Mesenteric fat pad (tissue), 1 donor: ENCODE measurements around the gene SOX21. TPM values are rescaled to one million over a fixed set of nuclear protein-coding genes. Genes with fewer than 3 reads are reported as not detected.
"Not testable (repeated sequence)": the region's sequence is repeated elsewhere in the genome, so short reads cannot be mapped to it uniquely, and the experiment has no call there.

Experiments
- DNase-seq: peaks from one replicate; pipeline ENCODE4 v3.0.0-alpha.2; 2020; ENCODE audit warnings: low spot score
- long read RNA-seq: library from polyadenylated mRNA; unstranded; transcript quantifications from one replicate; pipeline ENCODE4 v2.0.0, GENCODE V29; 2020
- total RNA-seq: library from RNA; stranded (reverse); fragmentation: NEBNext Ultra II Directional; extraction: Animal tissue kit (Norgen Biotek cat#: 25700); gene quantifications from one replicate; pipeline ENCODE4 v1.2.1, GENCODE V29; 2021
- donor health status: DM: yes; HTN: yes; CAD: no.

Gene SOX21
- total RNA-seq = not detected
- long read RNA-seq = 0 reads

DNA sequence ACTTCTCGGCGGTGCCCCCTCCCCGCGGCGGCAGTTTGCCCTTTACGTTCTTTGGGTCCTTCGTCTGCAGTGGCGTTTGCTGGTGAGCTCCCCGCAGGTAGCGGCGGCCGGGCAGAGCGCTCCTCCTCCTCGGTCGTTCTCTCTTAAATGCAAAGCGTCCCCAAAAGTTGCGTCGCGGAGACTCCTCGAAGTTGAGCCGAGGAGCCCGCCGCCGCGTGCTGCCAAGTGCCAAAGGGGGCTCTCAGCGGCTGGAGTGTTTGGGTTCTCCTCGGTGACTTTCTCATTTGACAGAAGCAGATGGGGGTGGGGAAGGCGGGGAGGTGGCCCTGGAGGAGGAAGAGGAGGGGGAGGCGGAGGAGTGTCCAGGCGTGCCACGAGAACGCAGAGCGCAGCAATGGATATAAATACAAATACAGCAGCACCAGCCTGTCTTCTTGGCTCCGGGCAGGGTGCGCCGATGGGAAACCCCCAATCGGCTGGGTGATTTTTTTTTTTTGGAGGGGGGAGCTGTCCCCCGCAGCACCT is at the start of gene SOX21:
Gene SOX21, minus strand, starts transcription at position 259 of the 525 bp plus-strand sequence. CDS start 496 bp downstream, outside the sequence.
- DNase-seq = no peak

DNA sequence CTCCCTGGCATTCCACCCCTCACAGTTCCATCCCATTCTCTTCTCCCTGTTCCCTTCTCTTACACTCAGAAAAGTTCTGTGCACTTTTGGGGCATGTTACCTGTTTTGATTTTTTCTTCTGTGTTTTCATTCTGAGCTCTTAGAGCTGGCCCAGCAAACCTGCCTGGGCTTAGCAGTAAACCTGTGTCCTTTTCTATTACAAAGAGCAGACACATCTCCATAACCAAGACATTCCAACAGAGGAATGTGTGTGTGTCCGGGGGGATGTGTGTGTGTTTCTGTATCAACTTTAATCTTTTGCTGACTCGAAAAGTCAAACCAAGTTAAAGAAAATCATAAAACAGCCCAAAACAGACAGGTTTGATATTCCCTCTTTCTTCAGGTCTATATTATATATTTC is 49.1 kb upstream of the SOX21 start:
- DNase-seq = no peak

DNA sequence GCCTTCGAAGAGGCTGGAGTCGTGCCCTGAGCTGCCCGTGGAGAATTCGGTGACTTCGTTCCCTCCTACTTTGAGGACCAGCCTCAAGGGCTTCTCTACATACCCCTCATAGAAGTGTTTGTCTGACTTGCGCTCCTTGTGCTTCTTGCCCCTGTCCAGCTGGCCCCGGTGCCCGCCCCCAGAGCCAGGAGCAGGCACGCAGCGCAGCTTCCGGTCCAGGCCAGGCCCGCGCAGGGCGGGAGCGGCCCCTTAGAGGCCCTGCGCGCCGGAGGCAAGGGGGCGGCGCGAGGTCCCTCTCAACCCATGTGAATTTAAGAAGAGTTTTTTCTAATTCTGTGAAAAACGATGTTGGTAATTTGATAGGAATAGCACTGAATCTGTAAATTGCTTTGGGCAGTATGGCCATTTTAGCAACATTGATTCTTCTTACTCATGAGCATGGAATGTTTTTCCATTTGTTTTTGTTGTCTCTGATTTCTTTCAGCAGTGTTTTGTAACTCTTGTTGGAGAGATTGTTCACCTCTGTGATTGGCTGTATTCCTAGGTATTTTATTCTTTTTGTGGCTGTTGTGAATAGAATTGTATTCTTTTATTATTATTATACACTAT is 46.9 kb upstream of the SOX21 start:
- no peak for DNase-seq

DNA sequence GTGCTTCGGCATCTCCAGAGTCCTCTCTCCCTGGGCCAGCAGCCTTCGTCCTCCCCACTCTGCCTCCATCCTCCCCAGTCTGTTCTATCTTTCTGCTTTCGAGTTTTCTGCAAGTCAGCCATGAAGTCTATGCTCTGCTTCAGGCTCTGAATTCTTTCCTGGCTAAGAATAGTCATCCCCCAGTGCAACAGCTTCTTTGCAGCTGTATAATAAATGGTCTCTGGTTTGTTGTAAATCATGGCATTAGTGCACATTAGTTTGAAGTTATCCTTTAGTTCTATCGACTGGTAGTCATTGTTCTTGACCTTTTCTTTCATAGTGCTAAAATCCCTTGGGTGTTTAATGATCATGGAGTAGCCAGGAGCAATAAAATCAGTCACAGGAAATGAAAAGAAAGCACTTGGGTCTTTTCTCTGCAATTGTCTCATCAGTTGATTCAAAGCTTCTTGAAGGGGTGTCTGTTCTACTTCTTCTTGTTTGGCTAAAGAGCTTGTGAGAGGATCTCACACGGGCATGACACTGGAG is 46.2 kb upstream of the SOX21 start:
- DNase-seq = no peak

DNA sequence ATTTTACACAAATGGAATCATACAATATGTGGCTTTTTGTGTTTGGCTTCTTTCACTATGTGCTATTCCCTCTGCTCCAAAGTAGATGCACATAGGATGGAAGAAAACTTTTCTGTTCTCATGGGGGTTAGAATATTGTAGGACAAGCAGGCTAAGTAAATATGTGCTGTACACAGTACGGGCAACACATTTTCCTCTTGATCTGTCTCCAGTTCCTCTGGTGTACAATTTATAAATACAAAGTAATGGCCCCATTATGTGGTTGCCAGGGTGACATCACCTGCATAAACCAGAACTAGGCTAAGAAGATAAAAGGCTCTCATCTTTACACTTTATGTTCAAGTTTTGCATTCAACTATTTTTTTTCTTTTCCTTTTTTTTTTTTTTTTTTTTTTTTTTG is 41.0 kb upstream of the SOX21 start:
- DNase-seq = no peak

DNA sequence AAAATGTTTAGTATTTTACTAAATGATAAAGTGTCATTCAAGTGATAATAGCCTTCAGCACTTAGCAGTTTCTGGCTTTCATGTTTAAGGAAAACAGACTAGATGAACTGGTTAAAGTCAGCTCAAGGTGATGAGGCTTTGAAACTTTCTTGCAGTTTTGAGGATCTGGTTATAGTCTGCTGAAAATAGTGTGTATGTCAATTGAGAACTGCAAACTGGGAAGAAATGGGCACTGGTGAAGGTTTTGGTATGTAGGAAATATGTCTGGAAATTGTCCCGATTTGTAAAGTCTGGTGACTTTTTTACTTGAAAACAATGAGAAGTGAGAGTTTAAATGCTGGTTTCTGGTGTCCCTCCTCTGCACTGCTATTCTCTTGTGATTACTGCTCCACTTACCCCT is 36.8 kb upstream of the SOX21 start:
- no peak for DNase-seq

DNA sequence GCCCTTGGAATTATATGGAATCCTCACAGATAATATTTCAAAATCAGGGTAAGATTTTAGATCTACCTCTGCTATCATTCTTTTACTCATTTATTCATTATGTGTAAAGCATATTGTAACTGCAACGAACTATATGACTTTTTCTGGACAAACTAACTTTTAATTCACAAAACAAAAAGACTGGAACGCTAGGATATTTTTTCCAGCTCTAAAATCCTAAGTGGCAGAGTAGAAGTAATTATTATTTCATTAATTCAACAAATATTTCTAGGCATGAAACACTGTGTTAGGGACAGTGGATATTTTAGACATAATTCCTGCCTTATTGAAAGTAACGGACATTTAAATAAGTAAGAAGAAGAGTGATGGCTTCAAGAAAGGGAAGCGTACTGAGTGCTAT is 26.9 kb upstream of the SOX21 start:
- DNase-seq = no peak

DNA sequence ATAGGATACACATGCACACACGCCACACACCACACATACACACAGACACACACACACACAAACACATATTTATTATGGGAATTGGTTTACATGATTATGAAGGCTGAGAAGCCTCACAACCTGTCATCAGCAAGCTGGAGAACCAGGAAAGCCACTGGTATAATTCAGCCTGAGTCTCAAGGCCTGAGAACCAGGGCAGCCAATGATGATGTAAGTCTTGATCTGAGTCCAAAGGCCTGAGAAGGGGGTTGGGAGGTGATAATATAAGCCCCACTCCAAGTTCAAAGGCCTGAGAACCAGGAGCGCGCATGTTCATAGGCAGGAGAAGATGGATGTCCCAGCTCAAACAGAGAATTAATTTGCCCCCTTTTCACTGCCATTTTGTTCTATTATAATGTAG is 18.7 kb upstream of the SOX21 start:
- DNase-seq = no peak

DNA sequence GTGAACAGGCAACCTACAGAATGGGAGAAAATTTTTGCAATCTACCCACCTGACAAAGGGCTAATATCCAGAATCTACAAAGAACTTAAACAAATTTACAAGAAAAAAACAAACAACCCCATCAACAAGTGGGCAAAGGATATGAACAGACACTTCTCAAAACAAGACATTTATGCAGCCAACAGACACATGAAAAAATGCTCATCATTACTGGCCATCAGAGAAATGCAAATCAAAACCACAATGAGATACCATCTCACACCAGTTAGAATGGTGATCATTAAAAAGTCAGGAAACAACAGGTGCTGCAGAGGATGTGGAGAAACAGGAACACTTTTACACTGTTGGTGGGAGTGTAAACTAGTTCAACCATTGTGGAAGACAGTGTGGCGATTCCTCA is 17.6 kb upstream of the SOX21 start:
- DNase-seq = not testable (repeated sequence)

DNA sequence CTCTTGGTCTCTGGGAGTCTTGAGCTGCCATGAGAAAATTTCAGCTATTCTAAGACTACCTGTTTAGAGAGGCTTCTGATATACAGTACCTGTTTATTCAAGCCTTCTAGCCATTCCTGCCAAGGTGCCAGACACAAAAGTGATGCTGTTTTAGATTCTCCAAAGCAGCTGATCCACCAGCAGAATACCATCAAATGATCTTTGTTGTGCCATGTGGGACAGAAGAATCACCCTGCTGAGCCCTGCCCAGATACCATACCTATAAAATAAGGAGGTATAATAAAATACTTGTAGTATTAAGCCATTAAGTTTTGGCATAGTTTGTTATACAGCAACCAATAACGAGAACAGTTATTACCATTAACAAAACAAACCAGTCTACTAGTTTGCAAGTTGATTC is 14.1 kb upstream of the SOX21 start:
- no peak for DNase-seq

DNA sequence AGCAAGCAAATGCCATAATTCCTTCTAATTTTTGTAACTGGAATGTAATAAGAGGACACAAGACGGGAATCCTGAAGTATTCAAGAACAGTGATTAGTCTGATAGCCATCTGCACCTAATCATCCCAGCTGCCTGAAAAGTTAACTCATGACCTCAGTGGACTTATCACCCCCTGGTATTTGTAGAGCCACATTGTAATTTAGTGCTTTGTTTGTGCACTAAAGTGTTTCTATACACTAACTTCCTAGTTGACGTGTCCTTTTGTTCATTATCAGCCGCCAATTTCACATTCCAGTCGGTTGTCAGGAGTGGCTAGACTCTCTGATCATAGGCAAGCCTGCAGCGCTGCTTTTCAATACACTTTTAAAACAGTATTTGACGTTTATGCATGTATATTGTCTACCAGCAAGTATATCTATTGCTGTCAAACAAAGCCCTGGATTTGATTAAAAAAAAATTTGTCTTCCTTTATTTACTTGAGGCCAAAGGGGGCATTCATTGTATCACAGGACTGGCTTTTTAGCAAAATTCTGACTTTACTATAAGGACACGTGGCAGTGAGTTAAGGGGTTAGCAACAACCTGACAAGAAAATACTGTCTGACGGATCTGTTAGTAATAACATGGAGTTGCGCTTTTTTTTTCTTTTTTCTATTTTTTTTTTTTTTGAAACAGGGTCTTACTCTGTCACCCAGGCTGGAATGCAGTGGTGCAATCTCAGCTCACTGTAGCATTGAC is 10.4 kb upstream of the SOX21 start:
- no peak for DNase-seq

DNA sequence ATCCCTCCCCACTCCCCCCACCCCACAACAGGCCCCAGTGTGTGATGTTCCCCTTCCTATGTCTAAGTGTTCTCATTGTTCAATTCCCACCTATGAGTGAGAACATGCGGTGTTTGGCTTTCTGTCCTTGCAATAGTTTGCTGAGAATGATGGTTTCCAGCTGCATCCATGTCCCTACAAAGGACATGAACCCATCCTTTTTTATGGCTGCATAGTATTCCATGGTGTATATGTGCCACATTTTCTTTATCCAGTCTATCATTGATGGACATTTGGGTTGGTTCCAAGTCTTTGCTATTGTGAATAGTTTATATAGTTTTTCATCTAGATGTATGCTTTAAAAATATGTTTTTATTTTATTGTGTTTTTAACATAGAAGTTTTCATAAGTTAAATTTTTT is 6.4 kb upstream of the SOX21 start:
- not testable (repeated sequence) for DNase-seq

DNA sequence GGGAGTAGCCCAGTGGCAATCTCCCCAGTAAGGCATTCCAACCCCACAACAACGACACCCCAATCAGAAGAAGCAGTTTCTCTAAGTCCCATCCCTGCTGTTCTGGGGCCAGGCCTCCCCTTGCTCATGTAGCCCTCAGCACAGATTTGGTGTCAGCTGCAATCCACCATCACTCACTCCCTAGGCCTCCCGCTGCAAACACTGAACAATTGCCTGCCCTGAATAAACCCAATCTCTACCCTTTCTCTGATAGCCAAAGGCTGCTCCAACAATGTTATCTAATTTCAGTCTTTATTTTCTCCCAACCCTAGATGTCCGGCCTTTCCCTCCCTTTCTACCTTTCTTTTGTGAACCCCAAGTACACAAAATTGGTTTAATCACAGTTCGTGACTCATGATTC is 5.6 kb upstream of the SOX21 start:
- no peak for DNase-seq

DNA sequence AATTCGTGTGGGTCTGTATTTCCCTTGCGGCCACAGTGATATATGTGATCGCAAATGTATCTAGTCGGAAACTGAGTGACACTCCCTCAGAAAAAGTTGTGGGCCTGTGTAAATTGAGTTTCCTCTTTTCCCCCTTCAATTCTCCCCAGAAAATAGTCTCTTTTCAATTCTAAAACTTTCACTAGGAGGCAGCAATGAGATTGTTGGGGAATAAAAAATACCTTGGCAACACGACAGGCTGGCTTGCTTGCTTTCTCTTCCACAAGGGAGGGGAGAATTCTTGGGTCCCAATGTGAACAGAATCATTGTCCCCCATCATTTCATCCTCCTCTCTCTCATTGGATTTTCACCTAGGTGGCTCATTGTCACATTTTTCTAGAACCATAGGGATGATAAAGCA is 3.7 kb upstream of the SOX21 start:
- DNase-seq = no peak

DNA sequence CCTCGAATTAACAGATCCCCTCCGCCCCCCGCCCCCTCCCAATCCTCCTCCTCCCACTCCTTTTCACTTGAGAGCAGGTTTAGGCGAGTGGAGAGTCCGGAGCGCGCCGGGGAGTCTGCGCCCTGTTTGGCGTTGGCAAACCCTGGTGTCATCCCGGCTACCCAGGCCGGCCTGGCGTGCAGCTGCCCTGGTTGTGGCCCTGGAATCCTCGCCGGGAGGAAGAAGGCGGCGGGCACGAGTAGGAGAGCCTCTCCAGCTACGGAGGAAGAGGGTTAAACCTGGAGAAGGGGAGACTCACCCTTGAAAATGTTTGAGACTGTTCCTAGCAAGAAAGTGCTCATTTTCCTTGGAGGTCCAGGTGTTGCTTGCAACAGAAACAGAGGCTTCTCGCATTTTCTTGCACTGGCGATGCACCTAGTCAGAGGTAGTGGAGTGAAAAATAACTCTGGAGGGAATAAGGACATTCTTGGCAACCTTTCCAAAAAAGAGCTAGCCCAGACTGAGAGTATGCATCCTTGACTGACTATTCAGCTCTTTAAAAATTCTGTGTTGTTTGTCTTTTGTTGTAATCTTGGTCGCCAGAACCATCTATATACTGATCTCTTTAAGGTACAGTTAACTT is 1.3 kb upstream of the SOX21 start:
- no peak for DNase-seq

DNA sequence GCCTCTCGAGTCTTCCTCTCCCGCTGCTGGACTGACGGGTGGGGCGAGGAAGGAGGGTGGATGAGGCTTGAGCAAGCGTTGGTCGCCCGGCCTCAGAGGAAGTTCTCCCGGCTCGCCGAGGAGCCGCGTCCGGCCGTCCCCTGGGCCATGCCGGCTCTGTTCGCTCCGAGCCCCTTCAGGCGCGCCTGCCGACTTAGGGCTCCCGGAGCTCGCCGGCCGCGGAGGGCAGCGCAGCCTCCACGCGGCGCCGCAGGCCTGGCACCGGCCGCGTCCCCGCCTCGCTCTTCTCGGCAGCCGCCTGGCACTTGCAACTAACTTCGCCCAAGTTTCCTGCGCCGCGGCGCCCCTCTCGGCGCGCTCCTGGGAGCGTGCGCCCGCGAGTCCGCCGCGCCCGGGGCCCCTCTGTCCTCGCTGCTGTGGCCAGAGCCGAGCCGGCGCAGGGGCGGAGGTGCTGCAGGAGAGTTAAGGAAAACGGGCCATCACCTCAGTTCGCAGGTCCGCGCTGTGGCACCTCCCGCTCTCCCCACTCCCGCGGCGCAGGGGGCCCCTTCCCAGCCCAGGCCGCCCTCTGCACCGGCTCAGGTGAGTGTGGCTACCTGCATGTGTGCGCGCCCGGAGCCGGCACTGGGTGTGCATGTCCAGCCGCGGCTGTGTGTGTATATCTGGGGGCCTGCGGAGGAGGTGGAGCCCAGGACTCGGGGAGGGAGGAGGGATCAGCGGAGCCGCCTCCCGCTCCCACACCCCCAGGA is 641 bp upstream of the SOX21 start:
- DNase-seq = no peak

DNA sequence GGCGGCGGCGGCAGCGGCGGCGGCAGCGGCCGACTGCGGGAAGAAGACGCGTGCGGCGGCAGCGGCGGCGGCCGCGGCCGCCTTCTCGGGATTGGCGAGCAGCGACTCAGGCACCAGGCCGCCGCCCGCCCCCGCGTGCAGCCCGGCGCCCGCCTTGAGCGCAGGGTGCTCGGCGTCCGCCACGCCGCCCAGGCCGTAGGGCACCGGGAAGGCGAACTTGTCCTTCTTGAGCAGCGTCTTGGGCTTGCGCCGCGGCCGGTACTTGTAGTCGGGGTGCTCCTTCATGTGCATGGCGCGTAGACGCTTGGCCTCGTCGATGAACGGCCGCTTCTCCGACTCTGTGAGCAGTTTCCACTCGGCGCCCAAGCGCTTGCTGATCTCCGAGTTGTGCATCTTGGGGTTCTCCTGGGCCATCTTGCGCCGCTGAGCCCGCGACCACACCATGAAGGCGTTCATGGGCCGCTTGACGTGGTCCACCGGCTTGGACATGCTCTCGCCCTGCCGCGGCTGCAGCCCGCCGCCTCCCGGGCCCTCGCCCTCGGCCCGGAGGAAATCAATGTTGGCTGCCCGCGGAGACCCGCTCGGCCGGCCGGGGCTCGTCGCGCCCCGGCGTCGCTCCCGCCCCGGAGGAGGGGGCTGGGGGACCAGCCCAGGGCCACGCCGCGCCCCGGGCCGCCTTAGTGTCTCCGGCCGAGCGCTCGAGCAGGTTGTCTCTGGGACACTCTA is 621 bp downstream of the SOX21 start:
- DNase-seq = no peak

DNA sequence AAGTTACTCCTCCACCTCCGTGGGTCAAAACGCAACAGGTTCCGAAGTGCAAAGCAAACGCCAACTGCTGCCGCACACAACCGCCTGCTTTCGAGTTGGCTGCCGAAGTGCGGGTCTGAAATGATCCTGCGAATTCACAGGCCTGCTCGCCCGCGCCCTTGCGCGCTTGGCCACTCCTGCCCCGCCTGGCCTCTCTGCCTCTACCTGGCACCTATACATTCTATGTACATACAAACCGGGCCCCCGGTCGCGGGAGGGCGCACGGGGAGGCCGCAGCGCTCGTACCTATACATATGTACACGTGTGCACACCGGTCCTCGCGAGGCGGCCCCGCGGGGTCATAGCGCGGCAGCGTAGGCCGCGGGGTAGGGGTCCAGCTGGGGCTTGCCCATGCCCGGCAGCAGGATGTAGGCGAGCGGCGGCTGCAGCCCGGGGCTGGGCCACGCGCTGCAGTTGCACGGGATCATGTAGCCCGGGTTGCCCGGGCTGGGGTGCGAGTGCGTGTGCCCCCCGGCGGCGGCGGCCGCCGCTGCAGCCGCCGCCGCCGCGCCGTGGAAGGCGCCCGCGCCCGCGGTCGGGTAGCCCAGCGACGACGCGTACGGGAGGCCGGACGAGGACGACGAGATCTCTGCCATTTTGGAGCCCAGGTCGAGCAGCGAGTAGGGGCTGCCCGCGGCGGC is 1.3 kb downstream of the SOX21 start:
- no peak for DNase-seq

DNA sequence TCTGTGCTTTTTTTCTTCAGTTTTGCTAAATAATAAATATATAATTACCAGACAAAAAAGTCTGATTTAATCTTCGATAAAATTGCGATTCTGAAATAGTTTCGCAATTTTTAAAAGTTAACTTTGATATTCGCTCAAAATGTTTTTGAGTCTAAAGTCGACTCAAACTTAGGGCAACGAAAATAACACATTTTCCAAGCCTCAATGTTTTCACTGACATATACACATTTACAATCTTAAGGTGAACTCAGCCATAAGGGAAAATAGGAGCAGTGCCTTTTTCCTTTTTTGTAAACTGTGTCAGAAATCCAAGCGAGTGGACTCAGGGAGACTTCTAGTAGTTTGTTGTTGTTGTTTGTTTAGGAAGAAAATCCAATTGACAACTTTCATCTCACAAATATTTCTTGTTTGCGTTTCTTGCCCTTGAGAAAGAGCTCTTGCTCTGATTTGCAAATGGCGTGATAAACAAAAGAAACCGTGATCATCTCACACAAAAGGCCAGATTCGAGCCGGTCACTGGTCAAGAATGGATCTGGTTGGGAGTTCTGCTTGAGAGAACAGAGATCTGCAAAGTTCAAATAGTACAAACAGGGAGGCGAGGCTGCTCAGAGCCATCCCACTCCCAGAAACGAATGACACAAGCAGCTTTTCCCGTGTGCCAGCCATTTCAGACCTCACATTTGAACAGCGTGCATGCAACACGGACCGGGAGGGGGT is 2.1 kb downstream of the SOX21 start:
- no peak for DNase-seq
